ENCODE results near the gene GLRX5.

DNA sequence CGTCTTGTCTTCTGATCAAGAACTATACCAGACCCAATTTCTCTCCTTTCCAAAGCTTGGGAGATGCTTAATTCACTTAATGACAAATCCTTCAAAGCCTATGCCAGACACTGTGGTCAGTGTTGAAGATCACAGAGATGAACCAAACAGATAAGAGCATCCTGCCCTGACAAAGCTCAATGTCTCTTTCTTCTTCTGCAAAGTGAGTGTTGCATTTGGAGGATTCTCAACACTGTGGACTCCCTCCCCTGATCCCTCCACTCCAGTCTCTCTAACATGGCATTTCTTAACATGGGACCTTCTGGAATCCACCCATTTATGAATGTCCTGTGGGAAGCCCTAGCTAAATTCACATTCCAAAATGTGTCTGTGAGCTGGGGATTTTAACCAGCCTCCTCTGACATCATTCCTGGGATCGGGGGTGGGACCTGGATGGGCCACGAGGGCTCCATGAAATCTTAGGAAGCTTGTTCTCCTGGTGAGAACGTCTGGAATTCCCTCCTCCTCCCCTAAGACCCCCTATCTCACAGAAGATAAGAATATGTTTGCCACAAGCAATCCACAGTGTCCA is 38.7 kb upstream of the GLRX5 start:
- TF ChIP-seq EZH2phosphoT487 (conservative IDR thresholded peaks at IDR 0.05; ENCODE audit: low read length) = no peak
- TF ChIP-seq, protein P1, sequence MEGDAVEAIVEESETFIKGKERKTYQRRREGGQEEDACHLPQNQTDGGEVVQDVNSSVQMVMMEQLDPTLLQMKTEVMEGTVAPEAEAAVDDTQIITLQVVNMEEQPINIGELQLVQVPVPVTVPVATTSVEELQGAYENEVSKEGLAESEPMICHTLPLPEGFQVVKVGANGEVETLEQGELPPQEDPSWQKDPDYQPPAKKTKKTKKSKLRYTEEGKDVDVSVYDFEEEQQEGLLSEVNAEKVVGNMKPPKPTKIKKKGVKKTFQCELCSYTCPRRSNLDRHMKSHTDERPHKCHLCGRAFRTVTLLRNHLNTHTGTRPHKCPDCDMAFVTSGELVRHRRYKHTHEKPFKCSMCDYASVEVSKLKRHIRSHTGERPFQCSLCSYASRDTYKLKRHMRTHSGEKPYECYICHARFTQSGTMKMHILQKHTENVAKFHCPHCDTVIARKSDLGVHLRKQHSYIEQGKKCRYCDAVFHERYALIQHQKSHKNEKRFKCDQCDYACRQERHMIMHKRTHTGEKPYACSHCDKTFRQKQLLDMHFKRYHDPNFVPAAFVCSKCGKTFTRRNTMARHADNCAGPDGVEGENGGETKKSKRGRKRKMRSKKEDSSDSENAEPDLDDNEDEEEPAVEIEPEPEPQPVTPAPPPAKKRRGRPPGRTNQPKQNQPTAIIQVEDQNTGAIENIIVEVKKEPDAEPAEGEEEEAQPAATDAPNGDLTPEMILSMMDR (IDR thresholded peaks at IDR 0.05; ENCODE audit: insufficient read depth, low read length, poor library complexity, severe bottlenecking) = no peak
